Measurements from ENCODE around the gene PIP4K2B.
"Not testable (repeated sequence)": the region's sequence is repeated elsewhere in the genome, so short reads cannot be mapped to it uniquely, and the experiment has no call there.

PIP4K2B gene

DNA sequence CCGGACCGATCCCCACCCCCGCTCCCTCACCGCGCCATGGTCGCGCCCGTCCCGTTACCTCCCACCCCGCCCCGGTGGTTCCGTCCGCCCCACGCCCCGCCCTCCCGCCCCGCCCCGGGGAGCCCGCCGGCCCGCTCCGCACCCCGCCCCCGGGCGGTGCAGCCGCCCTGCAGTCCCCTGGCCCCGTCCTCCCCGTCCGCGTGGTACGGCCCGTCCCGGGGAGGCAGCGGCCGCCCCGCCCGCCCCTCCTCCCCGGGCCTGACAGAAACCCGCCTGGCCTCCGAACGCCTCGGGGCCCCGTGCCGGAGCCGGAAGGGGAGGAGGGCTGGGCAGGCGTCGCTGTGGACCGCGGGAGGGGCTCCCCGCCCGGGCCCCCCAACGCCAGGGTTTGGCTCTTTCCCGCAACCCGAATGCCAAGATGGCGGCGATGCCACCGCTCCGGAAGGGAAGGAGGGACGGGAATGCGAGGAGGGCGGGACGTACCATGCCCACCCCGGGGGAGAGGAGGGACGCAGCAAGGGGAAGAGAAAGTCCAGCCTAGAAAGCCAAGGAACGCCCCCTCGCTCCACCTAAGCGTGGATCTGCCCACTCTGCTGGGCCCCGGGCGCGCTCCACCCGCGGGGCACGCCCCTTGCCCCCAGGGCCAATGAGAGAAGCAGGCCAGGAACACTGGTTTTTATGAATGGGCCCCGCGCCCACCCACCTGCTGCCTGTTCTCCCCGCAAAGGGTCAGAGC lies at the start of gene PIP4K2B:
TSS of gene PIP4K2B (minus strand) at position 56 of the 736 bp plus-strand sequence. CDS start 132 bp downstream, outside the sequence.
- DNase-seq = peak; percentile 81

DNA sequence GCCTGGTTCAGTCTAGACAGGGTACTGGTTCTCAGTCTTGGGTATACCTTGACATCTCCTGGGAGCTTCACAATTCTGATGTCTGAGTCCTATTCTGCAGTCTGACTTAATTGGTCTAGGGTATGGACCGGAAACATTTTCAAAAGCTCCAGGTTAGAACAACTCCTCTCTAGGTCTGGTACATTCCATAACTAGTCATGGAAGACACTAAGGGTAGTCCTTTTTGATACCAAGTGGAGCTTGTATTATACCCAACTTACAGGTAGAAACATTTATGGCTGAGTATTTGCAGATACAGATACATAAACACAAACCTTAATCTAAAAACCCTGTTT lies 49.2 kb upstream of the PIP4K2B start:
- DNase-seq = no peak

DNA sequence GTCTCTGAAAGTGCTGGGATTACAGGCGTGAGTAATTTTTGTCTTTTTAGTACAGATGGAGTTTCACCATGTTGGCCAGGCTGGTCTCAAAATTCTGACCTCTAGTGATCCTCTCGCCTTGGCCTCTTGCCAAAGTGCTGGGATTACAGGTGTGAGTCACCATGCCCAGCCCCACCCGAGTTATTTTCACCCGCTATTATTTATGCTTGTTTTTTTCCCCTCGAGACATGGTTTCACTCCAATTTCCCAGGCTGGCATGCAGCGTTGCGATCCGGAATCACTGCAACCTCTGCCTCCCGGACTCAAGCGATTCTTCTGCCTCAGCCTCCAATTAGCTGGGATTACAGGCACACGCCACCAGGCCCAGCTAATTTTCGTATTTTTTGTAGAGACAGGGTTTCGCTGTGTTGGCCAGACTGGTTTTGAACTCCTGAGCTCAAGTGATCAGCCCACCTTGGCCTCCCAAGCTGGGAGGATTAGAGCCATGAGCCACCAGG lies 45.0 kb upstream of the PIP4K2B start:
- DNase-seq = no peak

DNA sequence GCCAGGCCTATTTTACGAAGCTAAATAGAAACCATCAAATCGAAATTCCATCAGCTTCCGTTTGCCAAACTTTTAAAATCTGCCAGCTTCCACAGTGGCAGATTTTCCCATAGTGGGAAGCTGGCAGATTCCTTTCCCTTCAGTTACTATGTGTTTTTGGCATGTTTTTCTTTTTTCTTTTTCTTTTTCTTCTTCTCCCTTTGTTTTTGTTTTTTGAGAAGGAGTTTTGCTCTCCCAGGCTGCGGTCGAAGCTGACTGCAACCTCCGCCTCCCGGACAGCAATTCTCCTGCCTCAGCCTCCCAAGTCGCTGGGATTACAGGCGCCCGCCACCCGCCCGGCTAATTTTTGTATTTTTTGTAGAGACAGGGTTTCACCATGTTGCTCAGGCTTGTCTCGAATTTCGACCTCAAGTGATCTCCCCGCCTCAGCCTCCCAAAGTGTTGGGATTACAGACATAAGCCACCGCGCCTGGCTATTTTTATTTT lies 26.4 kb upstream of the PIP4K2B start:
- DNase-seq = no peak

DNA sequence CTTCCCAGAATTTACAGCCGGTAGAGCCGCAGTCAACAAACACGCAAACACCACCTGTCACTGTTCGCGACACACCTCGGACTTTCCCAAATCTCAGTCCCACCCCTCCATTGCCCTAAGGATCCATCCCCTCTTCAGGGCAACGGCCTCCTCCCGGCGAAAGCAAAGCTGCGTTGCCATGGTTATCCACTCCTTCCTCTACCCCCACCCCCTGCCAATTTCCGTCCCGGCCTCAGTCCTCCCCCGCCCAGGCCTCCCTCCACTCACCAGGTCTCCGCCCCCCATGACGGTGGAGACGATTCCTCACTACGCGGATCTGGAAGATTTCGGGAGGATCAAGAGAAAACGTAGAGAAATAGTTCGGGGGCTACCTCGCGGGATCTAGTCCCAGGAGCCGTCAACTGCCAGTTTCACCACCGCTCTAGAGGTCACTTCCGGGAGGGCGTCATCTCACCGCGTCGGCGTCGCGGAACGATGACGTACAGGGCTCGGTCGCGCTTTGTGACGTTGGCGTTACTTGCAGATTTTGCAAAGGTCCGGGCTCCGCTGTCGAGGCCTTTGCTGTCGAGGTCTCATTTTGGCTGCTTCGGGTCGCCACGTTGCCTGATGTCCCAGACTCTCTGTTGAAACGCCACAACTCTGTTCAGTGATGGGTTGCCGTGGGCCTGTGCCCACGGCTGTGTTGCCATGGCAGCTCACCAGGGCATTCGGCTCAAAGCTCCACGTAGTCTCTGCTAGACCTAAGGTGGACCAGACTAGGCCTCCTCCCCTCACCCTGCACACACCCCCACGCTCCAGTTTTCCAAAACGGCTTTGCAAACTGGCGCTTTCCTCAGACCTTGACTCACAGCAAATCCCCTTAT lies 25.8 kb upstream of the PIP4K2B start, which contains the start of gene CWC25:
TSS of gene CWC25 (minus strand) at position 423 of the 863 bp plus-strand sequence. CDS start at position 285, 138 bp downstream.
- DNase-seq = peak; percentile 94

DNA sequence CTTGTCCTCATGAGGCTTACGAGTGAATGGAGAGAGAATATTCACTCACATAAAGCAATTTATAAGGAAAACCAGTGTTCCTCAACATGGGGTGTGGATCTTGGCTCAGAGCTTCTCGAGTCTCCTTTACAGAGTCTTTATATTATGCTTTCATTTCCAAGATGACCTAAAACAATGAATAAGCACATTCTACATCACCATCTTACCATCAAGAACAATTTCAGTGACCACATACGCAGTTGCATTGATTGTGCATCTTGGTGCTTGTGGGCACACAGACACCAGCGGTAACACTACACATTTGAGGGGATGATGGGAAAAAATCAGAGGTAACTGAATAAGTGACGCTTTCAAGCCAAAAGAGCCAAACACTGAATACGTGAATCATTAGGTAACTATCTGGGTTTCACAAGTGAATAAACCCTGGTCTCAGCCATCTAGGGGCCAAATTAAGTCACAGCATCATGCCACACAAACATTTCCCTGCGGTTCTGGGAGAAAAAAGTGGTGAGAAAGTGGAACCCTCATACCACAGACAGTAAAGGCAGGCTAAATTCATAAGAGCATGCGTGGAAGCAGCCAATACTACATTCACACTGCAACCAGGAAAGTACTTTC lies 16.3 kb upstream of the PIP4K2B start:
- DNase-seq = no peak

DNA sequence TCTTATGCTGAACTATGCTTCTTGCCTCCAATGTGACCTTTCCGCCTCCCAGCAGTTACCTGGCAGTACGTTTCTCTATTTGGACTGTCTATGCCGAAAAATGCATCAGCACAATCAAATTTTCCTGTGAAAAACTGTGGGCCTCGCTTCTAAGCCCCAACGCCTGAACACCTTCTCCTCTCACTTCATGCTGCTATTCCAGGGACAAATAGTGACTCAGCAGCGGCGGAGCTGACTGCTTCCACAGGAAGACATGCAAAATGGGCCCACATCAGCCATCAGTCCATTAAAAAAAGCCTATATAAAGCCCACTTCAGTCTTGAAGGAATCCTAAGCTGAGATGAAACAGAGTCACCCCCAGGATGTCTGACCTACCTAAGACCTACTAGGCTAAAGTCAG lies 10.5 kb upstream of the PIP4K2B start:
- no peak for DNase-seq

DNA sequence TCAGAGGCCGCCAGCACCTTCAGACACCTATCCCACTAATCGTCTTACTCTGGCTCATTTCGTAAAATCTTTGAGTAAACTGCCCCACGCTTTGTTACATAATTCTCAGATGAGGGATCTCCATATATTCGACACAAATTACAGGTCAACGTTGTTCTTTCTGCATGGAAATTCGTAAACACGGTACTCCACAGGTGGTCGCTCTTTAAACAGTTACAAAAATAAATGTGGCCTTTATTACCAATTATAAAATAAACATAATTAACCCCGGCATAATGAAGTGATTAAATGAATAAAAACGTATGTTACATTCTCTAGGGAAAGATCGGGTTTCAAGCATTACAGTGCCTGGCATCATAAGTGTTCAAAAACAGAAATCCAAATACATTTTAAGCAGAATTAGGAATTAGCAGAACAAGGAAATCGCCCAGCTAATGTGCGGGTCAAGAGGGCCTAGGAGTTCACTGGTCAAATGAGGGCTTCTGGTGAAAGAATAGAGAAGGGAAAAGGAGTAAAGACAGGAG lies 943 bp upstream of the PIP4K2B start:
- no peak for DNase-seq

DNA sequence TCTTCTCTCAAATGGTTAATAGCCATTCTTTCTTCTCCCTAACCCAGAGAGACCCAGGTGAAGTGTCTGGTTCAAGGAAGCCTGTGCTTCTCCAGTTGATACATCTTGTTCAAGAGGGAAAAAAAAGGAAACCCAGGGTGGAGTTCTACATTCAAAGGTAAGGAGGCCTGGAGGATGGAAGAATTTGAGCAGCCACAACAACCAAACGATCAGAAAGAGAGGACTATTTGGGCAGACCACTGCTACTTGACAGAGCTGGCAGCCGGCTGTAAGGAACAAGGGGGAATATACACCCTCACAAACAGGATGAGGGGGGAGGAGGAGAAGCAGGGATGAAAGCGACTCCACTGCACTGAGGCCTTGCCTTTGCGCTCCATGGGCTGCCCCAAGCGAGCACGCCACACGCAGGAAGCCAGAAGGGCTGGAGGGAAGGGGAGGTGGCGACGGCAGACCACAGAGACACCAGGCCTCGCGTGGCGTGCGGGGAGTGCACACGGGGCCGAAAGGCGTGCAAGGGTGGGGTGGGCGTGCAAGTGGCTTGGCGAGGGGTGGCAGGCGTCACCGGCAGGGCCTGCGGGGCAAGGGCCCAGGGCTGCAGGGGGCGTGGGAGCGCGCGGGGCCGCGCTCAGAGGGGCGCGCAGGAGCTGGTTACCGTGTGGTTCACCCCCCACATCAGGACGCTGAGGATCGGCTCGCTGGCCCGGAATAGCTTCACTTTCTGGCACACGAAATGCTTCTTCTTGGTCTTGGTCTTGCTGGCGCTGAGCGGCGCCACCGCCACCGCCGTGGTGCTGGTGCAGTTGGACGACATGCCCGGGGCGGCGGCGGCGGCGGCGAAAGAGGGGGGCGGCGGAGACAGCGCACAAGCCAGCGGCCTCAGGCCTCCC lies 499 bp downstream of the PIP4K2B start:
- peak; percentile 44 for DNase-seq

DNA sequence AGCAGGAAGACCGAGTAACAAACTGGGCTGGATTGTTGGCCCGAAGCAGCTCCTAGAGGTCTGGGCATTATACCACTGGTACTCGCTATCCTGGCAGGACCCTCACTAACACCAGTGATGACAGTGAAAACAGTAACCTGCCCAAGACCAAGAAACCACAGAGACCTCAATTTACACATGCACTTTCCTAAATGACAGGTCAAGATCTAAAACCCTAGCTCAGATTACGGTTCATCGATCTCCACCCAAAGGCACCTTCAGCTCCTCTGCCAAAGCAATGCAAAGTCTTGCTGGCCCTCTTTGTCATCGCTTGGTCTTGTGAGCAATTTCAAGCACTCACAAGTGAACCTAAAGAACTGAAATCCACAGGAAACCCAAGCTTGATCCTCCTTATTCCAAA lies 1.5 kb downstream of the PIP4K2B start:
- DNase-seq = no peak

DNA sequence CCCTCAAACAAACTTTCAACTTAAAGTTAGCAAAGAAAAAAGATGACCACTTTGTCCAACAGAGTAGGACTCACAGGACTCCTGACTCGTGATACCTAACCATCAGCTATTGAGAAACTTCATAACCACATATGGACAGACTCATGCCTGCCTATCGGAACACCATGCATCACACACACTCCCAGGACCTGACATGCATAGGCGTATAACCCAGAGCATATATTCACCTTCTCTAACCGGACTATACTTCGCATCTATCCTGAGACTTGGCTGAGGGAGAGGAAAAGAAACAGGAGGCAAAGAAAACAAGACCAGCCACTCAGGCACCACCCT lies 2.2 kb downstream of the PIP4K2B start:
- no peak for DNase-seq

DNA sequence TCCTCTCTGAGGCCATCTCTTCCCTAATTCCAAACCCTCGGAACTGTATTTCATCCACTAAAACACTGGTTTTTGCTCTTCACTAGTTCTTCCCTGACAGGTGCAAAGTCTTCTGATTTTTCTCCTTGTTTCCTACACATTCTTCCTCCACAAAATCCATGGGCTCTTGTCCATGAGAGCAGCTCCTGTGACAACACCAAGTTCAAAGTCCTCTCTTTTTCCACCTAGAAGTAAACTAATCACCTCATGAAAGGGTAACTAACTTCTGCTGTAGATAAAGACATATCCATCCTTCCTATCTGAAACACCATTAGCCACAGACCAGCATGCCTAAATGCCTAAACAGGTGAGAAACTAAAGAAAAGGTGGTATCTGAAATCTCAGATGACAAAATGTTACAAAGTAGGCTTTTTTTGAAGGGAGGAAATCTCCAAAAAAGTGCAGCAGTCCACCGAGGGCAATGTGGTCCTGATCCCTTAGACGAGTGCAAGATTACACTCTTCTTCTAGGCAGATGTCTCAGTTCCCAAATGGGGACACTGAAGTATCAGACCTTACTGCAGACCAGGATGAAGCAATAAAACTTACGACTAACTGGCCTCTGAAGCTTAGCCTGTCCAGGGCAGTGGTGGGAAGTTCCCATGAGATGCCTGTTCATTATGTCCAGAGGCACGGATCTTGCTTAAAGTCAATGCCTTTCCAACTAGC lies 2.8 kb downstream of the PIP4K2B start:
- DNase-seq = no peak

DNA sequence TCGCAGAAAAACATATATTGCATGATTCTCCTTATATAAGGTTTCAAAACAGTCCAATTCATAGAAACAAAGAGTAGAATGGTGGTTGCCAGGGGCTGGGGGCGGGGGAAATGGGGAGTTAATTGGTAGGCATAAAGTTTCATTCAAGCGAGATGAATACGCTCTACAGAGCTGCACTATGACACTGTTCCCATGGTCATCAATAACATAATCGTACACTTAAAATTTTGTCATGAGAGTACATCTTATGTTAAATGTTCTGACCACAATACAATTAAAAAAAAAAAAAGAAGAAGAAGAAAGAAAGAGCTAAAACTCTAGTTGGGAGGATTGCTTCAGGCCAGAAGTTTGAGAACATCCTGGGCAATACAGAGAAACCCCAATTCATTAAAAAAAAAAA lies 5.1 kb downstream of the PIP4K2B start:
- no peak for DNase-seq

DNA sequence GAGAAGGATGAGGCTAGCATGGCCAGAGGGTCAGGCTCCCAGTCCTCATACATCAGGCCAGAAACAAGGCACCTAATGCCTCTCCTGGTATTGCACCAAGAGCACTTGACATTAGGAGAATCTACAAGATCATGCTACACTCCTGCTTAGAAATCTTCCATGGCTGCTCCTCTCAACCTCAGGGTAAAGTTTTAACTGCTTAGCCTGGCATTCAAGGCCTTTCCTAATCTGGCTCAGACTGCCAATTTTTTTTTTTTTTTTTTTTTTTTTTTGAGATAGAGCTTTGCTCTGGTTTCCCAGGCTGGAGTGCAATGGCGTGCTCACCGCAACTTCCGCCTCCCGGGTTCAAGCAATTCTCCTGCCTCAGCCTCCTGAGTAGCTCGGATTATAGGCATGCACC lies 8.2 kb downstream of the PIP4K2B start:
- DNase-seq = no peak

DNA sequence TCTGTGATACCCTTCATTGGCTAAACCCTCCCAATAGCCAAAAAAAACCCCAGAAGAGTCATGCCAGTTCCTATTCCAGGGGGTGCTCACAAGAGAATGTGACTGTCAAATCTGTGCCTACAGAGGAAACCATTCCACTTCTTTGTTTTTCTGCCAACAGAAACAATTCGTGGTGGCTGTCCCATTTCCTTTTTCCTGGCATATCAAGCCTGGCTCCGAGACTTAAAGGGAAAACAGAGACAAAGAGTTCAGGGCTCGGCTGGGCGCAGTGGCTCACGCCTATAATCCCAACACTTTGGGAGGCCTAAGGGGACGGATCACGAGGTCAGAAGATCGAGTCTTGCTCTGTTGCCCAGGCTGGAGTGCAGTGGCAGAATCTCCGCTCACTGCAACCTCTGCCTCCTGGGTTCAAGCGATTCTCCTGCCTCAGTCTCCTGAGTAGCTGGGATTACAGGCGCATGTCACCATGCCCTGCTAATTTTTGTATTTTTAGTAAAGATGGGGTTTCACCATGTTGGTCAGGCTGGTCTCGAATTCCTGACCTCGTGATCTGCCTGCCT lies 9.1 kb downstream of the PIP4K2B start:
- not testable (repeated sequence) for DNase-seq

DNA sequence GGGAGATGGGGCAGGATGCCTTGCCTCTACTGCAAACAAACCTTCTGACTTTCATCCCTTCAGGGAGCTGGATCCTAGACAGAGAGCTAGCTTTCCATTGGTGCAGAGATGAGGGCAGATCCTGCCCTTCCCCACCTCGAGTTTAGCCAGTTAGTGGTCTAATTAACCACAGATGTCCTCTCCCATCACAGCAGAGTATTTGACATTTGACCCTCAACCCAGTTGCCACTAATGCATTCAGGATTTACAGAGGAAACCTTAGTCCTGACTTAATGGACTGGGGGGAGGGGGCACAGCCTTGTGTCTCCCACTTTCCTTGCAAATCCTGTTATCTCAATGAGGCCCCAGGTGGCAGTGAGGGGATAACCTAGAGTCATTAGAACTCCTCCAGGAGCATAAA lies 10.2 kb downstream of the PIP4K2B start:
- no peak for DNase-seq

DNA sequence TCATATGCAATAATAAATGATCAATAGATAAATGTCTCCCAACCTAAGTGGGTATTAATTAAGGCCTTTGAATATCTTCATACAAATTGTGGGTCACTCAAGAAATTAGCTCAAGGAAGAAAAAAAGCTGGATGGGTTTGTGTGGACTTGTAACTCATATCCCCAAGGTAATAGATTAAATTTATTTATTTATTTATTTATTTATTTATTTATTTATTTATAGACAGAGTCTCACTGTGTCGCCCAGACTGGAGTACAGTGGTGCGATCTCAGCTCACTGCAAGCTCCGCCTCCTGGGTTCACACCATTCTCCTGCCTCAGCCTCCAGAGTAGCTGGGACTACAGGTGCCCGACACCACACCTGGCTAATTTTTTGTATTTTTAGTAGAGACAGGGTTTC lies 11.4 kb downstream of the PIP4K2B start:
- not testable (repeated sequence) for DNase-seq

DNA sequence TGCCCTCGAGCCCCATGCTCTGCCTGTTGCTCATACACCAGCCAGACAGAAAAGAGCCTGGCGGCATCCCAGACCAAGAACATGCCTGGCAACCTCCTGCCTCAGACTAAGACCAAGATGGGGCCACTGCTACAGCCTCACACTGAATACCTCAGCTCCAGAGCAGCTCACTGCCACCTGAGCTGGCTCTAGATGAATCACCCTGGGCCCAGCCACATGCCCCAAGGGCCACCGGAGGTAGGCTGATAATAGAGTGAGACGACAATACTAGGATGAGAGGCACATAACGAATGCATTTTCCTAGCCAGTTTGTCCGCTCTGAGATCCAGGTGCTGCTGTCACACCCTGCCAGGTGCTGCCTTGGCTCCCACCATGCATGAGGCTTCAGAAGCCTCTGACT lies 13.0 kb downstream of the PIP4K2B start:
- DNase-seq = no peak

DNA sequence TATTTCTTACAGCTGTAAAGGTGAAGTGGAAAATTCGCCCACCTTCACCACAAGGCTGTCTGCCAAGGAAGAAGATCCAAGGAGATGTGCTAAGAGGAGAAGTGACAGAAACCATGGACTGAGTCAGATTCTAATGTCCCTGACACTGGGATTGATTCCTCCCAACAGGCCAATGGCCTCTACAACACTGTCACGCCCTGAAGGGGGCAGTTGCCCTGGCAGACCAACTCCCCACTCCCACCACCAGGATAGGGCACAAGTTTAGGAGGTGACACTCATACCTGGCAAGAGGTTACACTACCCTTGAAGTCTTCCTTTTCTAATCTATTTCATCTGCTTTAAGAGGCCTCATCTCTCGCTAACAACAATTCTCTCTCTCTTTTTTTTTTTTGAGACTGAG lies 16.1 kb downstream of the PIP4K2B start:
- DNase-seq = no peak

DNA sequence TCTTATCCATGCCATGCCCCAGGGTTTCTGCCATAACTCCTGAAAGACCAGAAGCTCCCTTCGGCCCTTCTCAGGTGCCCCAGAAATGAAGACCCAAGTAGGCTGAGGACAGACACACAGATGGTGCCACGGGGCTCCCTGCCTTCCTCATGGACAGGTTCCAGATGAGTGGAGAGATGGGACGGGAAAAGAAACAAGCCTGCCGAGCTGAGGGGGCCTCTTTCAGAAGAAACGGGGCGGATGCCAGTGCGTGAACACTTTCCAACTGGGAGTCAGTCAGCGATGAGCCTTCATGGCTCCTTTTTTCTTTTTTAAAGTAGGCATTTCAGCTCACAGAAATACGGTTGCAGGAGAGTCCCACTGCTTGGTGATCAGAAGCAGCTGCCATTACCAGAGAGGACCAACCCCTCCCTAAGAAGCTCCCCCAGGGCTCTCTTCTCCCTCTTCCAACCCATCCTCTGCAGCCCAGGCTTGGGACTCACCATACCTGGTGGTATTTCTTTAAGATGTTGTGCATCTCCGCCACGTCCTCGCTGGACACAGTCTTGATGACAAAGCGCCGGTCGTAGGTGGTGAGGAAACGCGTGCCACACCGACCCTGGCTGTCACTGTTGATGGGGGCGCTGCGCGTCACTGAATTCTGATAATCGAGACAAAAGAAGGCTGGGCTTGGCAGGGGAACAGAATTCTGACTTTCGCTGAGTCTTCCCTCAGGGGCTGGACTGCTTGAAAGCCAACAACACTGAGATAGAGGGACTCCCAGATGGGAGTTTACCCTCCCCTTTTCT lies 19.2 kb downstream of the PIP4K2B start:
- no peak for DNase-seq
